Activated CD4-positive, CD25-positive, alpha-beta regulatory T cell treated with anti-CD3 and anti-CD28 coated beads, Interleukin-2, amount 50 U/mL, for 16 hours (primary cell): ENCODE measurements around the gene THSD4.

Experiments
- DNase-seq: peaks from one replicate; pipeline ENCODE4 v3.0.0-alpha.2; 2020; ENCODE audit warnings: low read depth, low spot score

THSD4 gene

GRCh38 chr15:71807125-71807629, 691.9 kb downstream of the THSD4 start:
- no peak for DNase-seq

- DNase-seq, result no peak
Measured at GRCh38 chr15:71807691-71808091, 692.4 kb downstream of the THSD4 start.

GRCh38 chr15:71808311-71809020, 693.2 kb downstream of the THSD4 start:
- DNase-seq, result no peak

- no peak for DNase-seq
Measured at GRCh38 chr15:71809346-71809745, 694.1 kb downstream of the THSD4 start.

- DNase-seq, result no peak
Measured at GRCh38 chr15:71810256-71811035, 695.2 kb downstream of the THSD4 start, which contains the start of gene NR2E3. TSS of gene NR2E3 (plus strand) at chr15:71810554. CDS start at chr15:71810744, 190 bp downstream.

- DNase-seq, result no peak
Measured at GRCh38 chr15:71811036-71811736, 695.9 kb downstream of the THSD4 start.

GRCh38 chr15:71811752-71812735, 696.8 kb downstream of the THSD4 start:
- DNase-seq, result no peak

GRCh38 chr15:71812966-71813722, 697.9 kb downstream of the THSD4 start:
- DNase-seq, result no peak

- no peak for DNase-seq
Measured at GRCh38 chr15:71813723-71814470, 698.6 kb downstream of the THSD4 start.

GRCh38 chr15:71815301-71815700, 700.0 kb downstream of the THSD4 start:
- no peak for DNase-seq

GRCh38 chr15:71817351-71817750, 702.1 kb downstream of the THSD4 start:
- DNase-seq, result no peak

- DNase-seq, result no peak
Measured at GRCh38 chr15:71820127-71820526, 704.9 kb downstream of the THSD4 start.

- no peak for DNase-seq
Measured at GRCh38 chr15:71821547-71822129, 706.4 kb downstream of the THSD4 start.

GRCh38 chr15:71822890-71823630, 707.8 kb downstream of the THSD4 start:
- DNase-seq, result no peak

GRCh38 chr15:71823801-71824200, 708.5 kb downstream of the THSD4 start:
- DNase-seq, result no peak

GRCh38 chr15:71825021-71825730, 709.9 kb downstream of the THSD4 start:
- no peak for DNase-seq

GRCh38 chr15:71826196-71826595, 710.9 kb downstream of the THSD4 start:
- no peak for DNase-seq

GRCh38 chr15:71830981-71831380, 715.7 kb downstream of the THSD4 start:
- no peak for DNase-seq
